Hematopoietic multipotent progenitor cell treated with erythropoietin and hydrocortisone succinate and interleukin-3 and kit ligand, for 8 days (in vitro differentiated cells): ENCODE data around the gene KRTAP10-9.
A peak's percentile ranks its signal among the peaks of the same experiment; 100 is the strongest.
"Not testable (repeated sequence)": the region's sequence is repeated elsewhere in the genome, so short reads cannot be mapped to it uniquely, and the experiment has no call there.

Source experiments
- DNase-seq: peaks from one replicate; pipeline ENCODE4 v3.0.0-alpha.2; 2015

Gene KRTAP10-9

GRCh38 chr21:44626673-44627143 lies at the start of gene KRTAP10-9:
Gene KRTAP10-9, plus strand, starts transcription at chr21:44627093. Its CDS starts 79 bp downstream, at chr21:44627172.
- no peak for DNase-seq

- DNase-seq = no peak
Observed at GRCh38 chr21:44578371-44579055, 48.4 kb upstream of the KRTAP10-9 start.

- DNase-seq = no peak
Observed at GRCh38 chr21:44579056-44579832, 47.6 kb upstream of the KRTAP10-9 start.

- no peak for DNase-seq
Observed at GRCh38 chr21:44579833-44580144, 47.1 kb upstream of the KRTAP10-9 start.

GRCh38 chr21:44580231-44580821 lies 46.6 kb upstream of the KRTAP10-9 start, which contains the start of gene KRTAP10-5:
Gene KRTAP10-5, minus strand, starts transcription at chr21:44580604. Its CDS starts 26 bp downstream, at chr21:44580578.
- DNase-seq = not testable (repeated sequence)

- DNase-seq = no peak
Observed at GRCh38 chr21:44581158-44581557, 45.7 kb upstream of the KRTAP10-9 start.

GRCh38 chr21:44582055-44582454 lies 44.8 kb upstream of the KRTAP10-9 start:
- DNase-seq = no peak

- DNase-seq = no peak
Observed at GRCh38 chr21:44583089-44583799, 43.6 kb upstream of the KRTAP10-9 start.

GRCh38 chr21:44583800-44584147 lies 43.1 kb upstream of the KRTAP10-9 start:
- no peak for DNase-seq

GRCh38 chr21:44585892-44586291 lies 41.0 kb upstream of the KRTAP10-9 start:
- no peak for DNase-seq

- DNase-seq = no peak
Observed at GRCh38 chr21:44589094-44589493, 37.8 kb upstream of the KRTAP10-9 start.

- no peak for DNase-seq
Observed at GRCh38 chr21:44589586-44590305, 37.1 kb upstream of the KRTAP10-9 start.

- no peak for DNase-seq
Observed at GRCh38 chr21:44590311-44590721, 36.6 kb upstream of the KRTAP10-9 start.

- not testable (repeated sequence) for DNase-seq
Observed at GRCh38 chr21:44590897-44591800, 35.7 kb upstream of the KRTAP10-9 start.

- DNase-seq = not testable (repeated sequence)
Observed at GRCh38 chr21:44591801-44592130, 35.1 kb upstream of the KRTAP10-9 start.

- DNase-seq = no peak
Observed at GRCh38 chr21:44592446-44593311, 34.2 kb upstream of the KRTAP10-9 start, which contains the start of gene KRTAP10-6. Gene KRTAP10-6, minus strand, starts transcription at chr21:44592505. Its CDS starts 21 bp downstream, at chr21:44592484.

- peak; percentile 97 for DNase-seq
Observed at GRCh38 chr21:44593598-44594405, 33.1 kb upstream of the KRTAP10-9 start.

- DNase-seq = no peak
Observed at GRCh38 chr21:44594406-44594916, 32.4 kb upstream of the KRTAP10-9 start.

- no peak for DNase-seq
Observed at GRCh38 chr21:44595524-44595923, 31.4 kb upstream of the KRTAP10-9 start.
